ENCODE results near the gene PPP1CB. TPM values are rescaled to one million over a fixed set of nuclear protein-coding genes. Genes with fewer than 3 reads are reported as not detected.
"Not testable (repeated sequence)": the region's sequence is repeated elsewhere in the genome, so short reads cannot be mapped to it uniquely, and the experiment has no call there.

The PPP1CB gene
- total and polyA plus RNA-seq, 9 donors, result 90.9 to 421 (median 272) TPM

- Histone ChIP-seq H3K27ac (no peak overlapping the region), H3K27me3 (no peaks in the 10 kb centered on the region), H3K9me3 (no peaks in the 10 kb centered on the region), H3K4me3 (no peak overlapping the region), H3K36me3 (no peaks in the 10 kb centered on the region), H3K4me1 (ENCODE audit: insufficient read depth) (peaks cover 3% of the 10 kb centered on the region)
- TF ChIP-seq POLR2A (IDR thresholded peaks at IDR 0.05) (no peak), EP300 (IDR thresholded peaks at IDR 0.05) (no peak), CTCF (IDR thresholded peaks at IDR 0.05) (no peak)
- no peak for DNase-seq
- WGBS, 3 donors, result 40 to 80% (median 52%) methylated on average over 6 of the region's 6 CpGs
- intact Hi-C loops (cut with DNase I), result loop anchor here in 1 of 4 donors (10.0 kb wide), 1 partner anchor 51 kb away; no protein-coding TSS in a partner anchor
Measured at GRCh38 chr2:28735511-28735910, 16.1 kb upstream of the PPP1CB start.

- 25 to 29% (median 25%) methylated on average over 3 of the region's 3 CpGs for WGBS, 3 donors
- Histone ChIP-seq H3K36me3 (no peaks in the 10 kb centered on the region), H3K27ac (no peak overlapping the region), H3K4me1 (ENCODE audit: insufficient read depth) (peaks cover 3% of the 10 kb centered on the region), H3K27me3 (no peaks in the 10 kb centered on the region), H3K4me3 (no peak overlapping the region), H3K9me3 (no peaks in the 10 kb centered on the region)
- intact Hi-C loops (cut with DNase I), result loop anchor here in 1 of 4 donors (10.0 kb wide), 1 partner anchor 51 kb away; no protein-coding TSS in a partner anchor
- TF ChIP-seq CTCF (IDR thresholded peaks at IDR 0.05) (no peak), POLR2A (IDR thresholded peaks at IDR 0.05) (no peak), EP300 (IDR thresholded peaks at IDR 0.05) (no peak)
- peak in 3 of 5 donors; percentile 45 to 53 (median 48) for DNase-seq
Measured at GRCh38 chr2:28736034-28736433, 15.6 kb upstream of the PPP1CB start.

- intact Hi-C loops (cut with DNase I), result loop anchor here in 1 of 4 donors (10.0 kb wide), 1 partner anchor 53 kb away; no protein-coding TSS in a partner anchor
- Histone ChIP-seq H3K9me3 (no peaks in the 10 kb centered on the region), H3K36me3 (no peaks in the 10 kb centered on the region), H3K4me1 (ENCODE audit: insufficient read depth) (peaks cover 3% of the 10 kb centered on the region), H3K4me3 (no peak overlapping the region), H3K27ac (no peak overlapping the region), H3K27me3 (no peaks in the 10 kb centered on the region)
- 98 to 100% (median 99%) methylated on average over 1 of the region's 1 CpG for WGBS, 3 donors
- no peak for DNase-seq
- TF ChIP-seq CTCF (IDR thresholded peaks at IDR 0.05) (no peak), EP300 (IDR thresholded peaks at IDR 0.05) (no peak), POLR2A (IDR thresholded peaks at IDR 0.05) (no peak)
Measured at GRCh38 chr2:28737655-28738054, 14.0 kb upstream of the PPP1CB start.

GRCh38 chr2:28742619-28743018, 9.0 kb upstream of the PPP1CB start:
- H3K27ac ChIP-seq; H3K27me3 ChIP-seq; H3K4me3 ChIP-seq; H3K9me3 ChIP-seq; intact Hi-C loops (cut with DNase I); H3K4me1 ChIP-seq (ENCODE audit: insufficient read depth); DNase-seq; H3K36me3 ChIP-seq: not testable (repeated sequence)
- WGBS, 3 donors, result 94 to 98% (median 96%) methylated on average over 6 of the region's 6 CpGs

GRCh38 chr2:28745225-28745624, 6.4 kb upstream of the PPP1CB start:
- H3K36me3 ChIP-seq, result no peaks in the 10 kb centered on the region
- H3K4me1 ChIP-seq (ENCODE audit: insufficient read depth), result peaks cover 2% of the 10 kb centered on the region
- no peaks in the 10 kb centered on the region for H3K27me3 ChIP-seq
- no peak overlapping the region for H3K27ac ChIP-seq
- intact Hi-C loops (cut with DNase I), result no loop called here
- no peak overlapping the region for H3K4me3 ChIP-seq
- DNase-seq, result no peak
- H3K9me3 ChIP-seq, result no peaks in the 10 kb centered on the region
- TF ChIP-seq CTCF (IDR thresholded peaks at IDR 0.05), result no peak
- no peak for TF ChIP-seq POLR2A (IDR thresholded peaks at IDR 0.05)
- TF ChIP-seq EP300 (IDR thresholded peaks at IDR 0.05), result no peak
- 76 to 77% (median 76%) methylated on average over 2 of the region's 2 CpGs for WGBS, 3 donors

Data from ovary (tissue), 9 donors.